ENCODE results near the gene C16orf74.

C16orf74 gene

GRCh38 chr16:85750146-85750826 lies 610 bp downstream of the C16orf74 start:
- no peak overlapping the region for H3K27ac ChIP-seq
- TF ChIP-seq CTCF (IDR thresholded peaks at IDR 0.05), result no peak
- TF ChIP-seq ZFX (IDR thresholded peaks at IDR 0.05; ENCODE audit: borderline replicate concordance), result no peak

- H3K27ac ChIP-seq, result no peak overlapping the region
- no peak for TF ChIP-seq CTCF (IDR thresholded peaks at IDR 0.05)
- TF ChIP-seq ZFX (IDR thresholded peaks at IDR 0.05; ENCODE audit: borderline replicate concordance), result no peak
These were observed 1.1 kb downstream of the C16orf74 start for GRCh38 chr16:85749771-85750145.

- no peak overlapping the region for H3K27ac ChIP-seq
- TF ChIP-seq CTCF (IDR thresholded peaks at IDR 0.05) (no peak), ZFX (IDR thresholded peaks at IDR 0.05; ENCODE audit: borderline replicate concordance) (no peak)
These were observed 4.3 kb downstream of the C16orf74 start for GRCh38 chr16:85746460-85747215.

DNA sequence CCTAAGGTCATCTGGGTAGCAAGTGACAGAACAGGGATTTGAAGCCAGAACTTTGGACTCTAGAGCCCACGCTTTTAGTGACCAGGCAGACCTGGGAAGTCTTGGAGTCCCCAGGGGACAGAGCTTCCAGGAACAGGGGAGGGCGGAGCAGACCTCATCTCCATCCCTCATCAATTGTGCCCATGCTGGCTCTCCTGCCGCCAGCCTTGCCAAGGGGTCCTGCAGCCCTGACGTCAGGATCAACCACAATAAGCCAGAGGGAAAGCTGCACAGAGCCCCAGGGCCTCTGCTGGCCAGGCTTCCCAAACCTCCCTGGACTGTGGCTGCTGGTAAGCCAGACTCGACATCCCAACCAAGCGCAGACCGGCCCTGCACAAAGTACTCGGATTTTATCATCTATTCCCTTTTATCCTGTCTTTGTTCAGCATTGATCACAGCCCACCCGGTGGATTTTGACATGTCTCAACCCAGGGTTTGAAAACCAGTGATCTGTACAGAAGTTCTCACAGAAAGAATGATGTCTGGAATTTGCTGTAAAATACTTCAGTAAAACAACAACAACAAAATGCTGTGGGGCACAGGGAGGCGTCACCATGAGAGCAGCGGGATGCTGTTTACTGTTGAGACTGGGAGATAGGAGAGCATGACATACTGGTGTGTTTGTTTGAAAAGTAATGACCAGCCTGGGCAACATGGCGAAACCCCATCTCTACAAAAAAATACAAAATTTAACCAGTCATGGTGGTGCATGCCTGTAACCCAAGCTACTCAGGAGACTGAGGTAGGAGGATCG lies 11.8 kb downstream of the C16orf74 start:
- no peak overlapping the region for H3K27ac ChIP-seq

GRCh38 chr16:85736921-85737320 lies 14.0 kb downstream of the C16orf74 start:
- TF ChIP-seq ZFX (IDR thresholded peaks at IDR 0.05; ENCODE audit: borderline replicate concordance), result no peak
- TF ChIP-seq CTCF (IDR thresholded peaks at IDR 0.05), result no peak
- H3K27ac ChIP-seq, result no peak overlapping the region

More for the DNA sequence above, 11.8 kb downstream of the C16orf74 start:
- TF ChIP-seq CTCF (IDR thresholded peaks at IDR 0.05) (no peak), ZFX (IDR thresholded peaks at IDR 0.05; ENCODE audit: borderline replicate concordance) (no peak)

- no peak for TF ChIP-seq ZFX (IDR thresholded peaks at IDR 0.05; ENCODE audit: borderline replicate concordance)
- no peak for TF ChIP-seq CTCF (IDR thresholded peaks at IDR 0.05)
- H3K27ac ChIP-seq, result no peak overlapping the region
These were observed 14.9 kb downstream of the C16orf74 start for GRCh38 chr16:85735946-85736345.

All from 22Rv1 (cell line).